CD4-positive, alpha-beta T cell (primary cell): ENCODE data around the gene AGBL2. TPM values are rescaled to one million over a fixed set of nuclear protein-coding genes. Genes with fewer than 3 reads are reported as not detected.
"Not testable (repeated sequence)": the region's sequence is repeated elsewhere in the genome, so short reads cannot be mapped to it uniquely, and the experiment has no call there.

Experiments used
- ATAC-seq: fragments of 200-7000 bp; cut with Tn5 transposase; one replicate; pipeline ENCODE4 v1.10.0; 2022; ENCODE audit warnings: mild to moderate bottlenecking; ENCODE audit not compliant: poor library complexity
- CTCF ChIA-PET: fragments of 350-600 bp; sonication (Branson Sonifier 250); formaldehyde crosslinking; loops from one replicate; lab custom pipeline; 2021; ENCODE audit warnings: antibody characterized with exemption, inconsistent platforms; lab: Charles Lee
- POLR2A ChIA-PET: fragments of 350-600 bp; sonication (Branson Sonifier 250); formaldehyde crosslinking; loops from one replicate; lab custom pipeline; 2021; ENCODE audit warnings: antibody characterized with exemption, inconsistent platforms; lab: Charles Lee
- DNase-seq, 14 experiments: peaks; one replicate each; pipeline ENCODE4 v3.0.0-alpha.2; 2013 to 2020; ENCODE audit warnings: mixed read lengths in 2 of 14
- H3K27ac ChIP-seq, 2 donors: one replicate each; pipeline versions ENCODE4 v1.5.1 to v1.7.0; 2013; ENCODE audit warnings: low read length in 2 of 2, low read depth in 1 of 2, mild to moderate bottlenecking in 1 of 2
- H3K27me3 ChIP-seq, 2 experiments: 1 replicate in 1 of 2; 2 replicates in 1 of 2; pipeline versions ENCODE4 v1.6.1 to v1.7.0; 2013; ENCODE audit warnings: low read length in 2 of 2, control low read depth in 1 of 2, mild to moderate bottlenecking in 1 of 2, moderate library complexity in 1 of 2; ENCODE audit not compliant: insufficient read depth in 2 of 2, control insufficient read depth in 1 of 2
- H3K36me3 ChIP-seq: one replicate; pipeline ENCODE4 v1.6.1; 2013; ENCODE audit warnings: low read length, control low read depth; ENCODE audit not compliant: insufficient read depth
- H3K4me1 ChIP-seq: one replicate; pipeline ENCODE4 v1.6.1; 2013; ENCODE audit warnings: low read length, control low read depth; ENCODE audit not compliant: insufficient read depth
- H3K4me3 ChIP-seq: one replicate; pipeline ENCODE4 v1.5.1; 2013; ENCODE audit warnings: mild to moderate bottlenecking, low read length, moderate library complexity
- H3K9me3 ChIP-seq, 2 experiments: 1 replicate in 1 of 2; 2 replicates in 1 of 2; pipeline versions ENCODE4 v1.6.1 to v1.7.0; 2013; ENCODE audit warnings: low read length in 2 of 2, mild to moderate bottlenecking in 2 of 2, control low read depth in 1 of 2, moderate library complexity in 1 of 2; ENCODE audit not compliant: control insufficient read depth in 1 of 2, insufficient read depth in 1 of 2
- H3K27ac Mint-ChIP-seq: one replicate; pipeline ENCODE4 v1.8.0; 2020; ENCODE audit warnings: mixed read lengths
- H3K27me3 Mint-ChIP-seq: one replicate; pipeline ENCODE4 v1.8.0; 2021; ENCODE audit warnings: mixed read lengths
- H3K36me3 Mint-ChIP-seq: one replicate; pipeline ENCODE4 v1.8.0; 2021; ENCODE audit warnings: low read depth, mixed read lengths
- H3K4me1 Mint-ChIP-seq: one replicate; pipeline ENCODE4 v1.8.0; 2021; ENCODE audit warnings: low read depth, mixed read lengths
- H3K4me3 Mint-ChIP-seq: one replicate; pipeline ENCODE4 v1.8.0; 2020; ENCODE audit warnings: mild to moderate bottlenecking, mixed read lengths
- H3K9me3 Mint-ChIP-seq: one replicate; pipeline ENCODE4 v1.8.0; 2020; ENCODE audit warnings: mixed read lengths
- CTCF ChIP-seq: fragments of 200-600 bp; IDR thresholded peaks from one replicate; pipeline ENCODE4 v1.8.0; 2022; ENCODE audit warnings: antibody characterized with exemption, mild to moderate bottlenecking
- intact Hi-C, 2 experiments: fragments of 100-400 bp; cut with DNase I in 1 of 2; cut with micrococcal nuclease in 1 of 2; formaldehyde crosslinking; loops; one replicate each; pipeline versions ENCODE4 v1.15.1 to v1.9.0; 2023 to 2025; cut with DNase I, micrococcal nuclease
- total RNA-seq, 174 experiments: library from RNA in 2 of 174; stranded (reverse) in 2 of 174; gene quantifications; one replicate each; pipeline ENCODE4 v1.2.3 and lab custom pipeline; 2021 to 2026

Gene AGBL2
- total RNA-seq, 2 experiments from 2014 or later = 3.6 to 4.4 TPM

DNA sequence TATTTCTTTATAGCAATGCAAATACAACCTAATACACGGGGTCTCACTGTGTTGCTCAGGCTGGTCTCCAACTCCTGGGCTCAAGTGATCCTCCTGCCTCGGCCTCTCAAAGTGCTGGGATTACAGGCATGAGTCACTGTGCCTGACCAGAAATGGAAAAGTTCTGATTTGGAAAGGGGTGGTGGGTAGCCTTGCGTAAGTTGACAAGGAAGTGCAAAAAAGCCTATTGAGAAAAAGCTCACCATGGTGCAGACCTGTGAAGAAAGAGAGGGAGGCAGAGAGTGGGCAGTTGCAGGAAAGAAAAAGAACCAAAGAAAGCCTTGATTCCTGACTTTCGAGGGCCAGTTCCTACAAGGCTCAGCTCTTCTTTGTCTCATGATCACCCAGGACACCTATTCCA, 27.1 kb downstream of the AGBL2 start:
- Mint-ChIP-seq H3K4me1 (no peaks in the 10 kb centered on the region), H3K36me3 (no peaks in the 10 kb centered on the region), H3K27me3 (no peaks in the 10 kb centered on the region), H3K27ac (no peak overlapping the region), H3K4me3 (no peak overlapping the region), H3K9me3 (no peaks in the 10 kb centered on the region)
- H3K4me1 ChIP-seq = no peaks in the 10 kb centered on the region
- DNase-seq (no peak), ATAC-seq (no peak)
- TF ChIP-seq CTCF = no peak
- no peaks in the 10 kb centered on the region for H3K36me3 ChIP-seq
- H3K9me3 ChIP-seq = no peaks in the 10 kb centered on the region
- ChIA-PET CTCF (no interaction called here), POLR2A (no interaction called here)
- H3K27me3 ChIP-seq = no peaks in the 10 kb centered on the region
- intact Hi-C loops = no loop called here
- no peak overlapping the region for H3K4me3 ChIP-seq
- H3K27ac ChIP-seq = no peak overlapping the region

DNA sequence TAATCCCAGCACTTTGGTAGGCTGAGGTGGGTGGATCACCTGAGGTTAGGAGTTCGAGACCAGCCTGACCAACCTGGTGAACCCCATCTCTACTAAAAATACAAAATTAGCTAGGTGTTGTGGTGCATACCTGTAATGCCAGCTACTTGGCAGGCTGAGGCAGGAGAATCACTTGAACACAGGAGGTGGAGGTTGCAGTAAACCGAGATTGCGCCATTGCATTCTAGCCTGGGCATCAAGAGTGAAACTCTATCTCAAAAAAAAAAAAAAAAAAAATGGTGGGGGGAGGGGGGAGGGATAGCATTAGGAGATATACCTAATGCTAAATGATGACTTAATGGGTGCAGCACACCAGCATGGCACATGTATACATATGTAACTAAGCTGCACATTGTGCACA, 28.5 kb downstream of the AGBL2 start:
- H3K4me1 Mint-ChIP-seq, POLR2A ChIA-PET, H3K9me3 Mint-ChIP-seq, H3K9me3 ChIP-seq, H3K36me3 ChIP-seq, H3K27ac Mint-ChIP-seq, CTCF ChIA-PET, H3K27me3 ChIP-seq, H3K27me3 Mint-ChIP-seq, intact Hi-C loops, H3K4me1 ChIP-seq, ATAC-seq, H3K27ac ChIP-seq, DNase-seq, H3K4me3 ChIP-seq, H3K36me3 Mint-ChIP-seq, H3K4me3 Mint-ChIP-seq: not testable (repeated sequence)

GRCh38 chr11:47686151-47686550, 29.0 kb downstream of the AGBL2 start:
- Histone ChIP-seq H3K4me3 (no peak overlapping the region), H3K27ac (no peak overlapping the region), H3K9me3 (no peaks in the 10 kb centered on the region), H3K36me3 (no peaks in the 10 kb centered on the region), H3K4me1 (no peaks in the 10 kb centered on the region), H3K27me3 (no peaks in the 10 kb centered on the region)
- no peak for TF ChIP-seq CTCF
- H3K27ac Mint-ChIP-seq = no peak overlapping the region
- H3K36me3 Mint-ChIP-seq = no peaks in the 10 kb centered on the region
- intact Hi-C loops = no loop called here
- H3K9me3 Mint-ChIP-seq = no peaks in the 10 kb centered on the region
- no peak overlapping the region for H3K4me3 Mint-ChIP-seq
- H3K4me1 Mint-ChIP-seq = no peaks in the 10 kb centered on the region
- DNase-seq (no peak), ATAC-seq (no peak)
- H3K27me3 Mint-ChIP-seq = no peaks in the 10 kb centered on the region
- ChIA-PET POLR2A (no interaction called here), CTCF (no interaction called here)

GRCh38 chr11:47675851-47676250, 39.3 kb downstream of the AGBL2 start:
- ATAC-seq (no peak), DNase-seq (no peak)
- Mint-ChIP-seq H3K4me1 (no peaks in the 10 kb centered on the region), H3K27ac (no peak overlapping the region), H3K36me3 (no peaks in the 10 kb centered on the region), H3K4me3 (no peak overlapping the region), H3K9me3 (no peaks in the 10 kb centered on the region), H3K27me3 (no peaks in the 10 kb centered on the region)
- intact Hi-C loops = no loop called here
- Histone ChIP-seq H3K36me3 (no peaks in the 10 kb centered on the region), H3K27ac (no peak overlapping the region), H3K27me3 (no peaks in the 10 kb centered on the region), H3K9me3 (no peaks in the 10 kb centered on the region), H3K4me1 (no peaks in the 10 kb centered on the region), H3K4me3 (no peak overlapping the region)
- CTCF ChIA-PET = no interaction called here
- POLR2A ChIA-PET = no interaction called here
- TF ChIP-seq CTCF = no peak
